Umbilical cord (tissue), 2 donors: ENCODE measurements around the gene NBPF1. TPM values are rescaled to one million over a fixed set of nuclear protein-coding genes. Genes with fewer than 3 reads are reported as not detected.
A peak's percentile ranks its signal among the peaks of the same experiment; 100 is the strongest.
"Not testable (repeated sequence)": the region's sequence is repeated elsewhere in the genome, so short reads cannot be mapped to it uniquely, and the experiment has no call there.

Experiments
- DNase-seq: peaks from one replicate; pipeline ENCODE4 v3.0.0-alpha.2; 2015; ENCODE audit warnings: low spot score
- total RNA-seq: library from RNA; depleted of rRNA; stranded (reverse); fragments of >200 nt; gene quantifications from one replicate; pipeline ENCODE4 v1.2.3, GENCODE V29; 2014; ENCODE audit warnings: low replicate concordance; ENCODE audit not compliant: insufficient read depth

NBPF1 gene
- total RNA-seq, 1 donor from 2014 or later, result 125 TPM

DNA sequence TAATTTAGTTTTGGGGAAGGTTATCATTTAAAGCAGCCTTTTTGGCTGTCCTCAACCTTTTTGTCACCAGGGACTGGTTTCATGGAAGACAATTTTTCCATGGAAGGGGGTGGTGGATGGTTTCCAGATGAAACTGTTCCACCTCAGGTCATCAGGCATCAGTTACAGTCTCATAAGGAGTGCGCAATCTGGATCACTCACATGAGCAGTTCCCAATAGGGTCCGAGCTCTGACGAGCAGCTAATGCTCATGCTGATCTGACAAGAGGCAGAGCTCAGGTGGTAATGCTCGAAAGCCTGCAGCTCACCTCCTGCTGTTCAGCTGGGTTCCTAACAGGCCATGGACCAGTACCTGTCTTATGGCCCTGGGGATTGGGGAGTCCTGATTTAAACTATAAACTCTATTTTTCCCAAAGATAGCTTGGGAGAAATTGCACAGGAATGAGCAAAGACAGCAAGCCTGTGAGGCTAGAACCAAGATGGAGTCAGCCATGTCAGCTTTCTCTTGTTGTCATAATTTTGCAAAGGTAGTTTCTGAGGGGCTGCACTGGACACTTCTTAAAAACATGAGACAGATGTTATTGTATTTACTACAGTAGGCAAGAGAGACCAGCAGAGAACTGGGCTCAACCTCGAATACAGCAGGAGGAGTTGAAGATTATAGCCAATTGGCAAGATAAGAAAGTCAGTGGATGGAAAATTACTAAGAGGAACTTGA, 96.5 kb downstream of the NBPF1 start:
- DNase-seq, result not testable (repeated sequence)

DNA sequence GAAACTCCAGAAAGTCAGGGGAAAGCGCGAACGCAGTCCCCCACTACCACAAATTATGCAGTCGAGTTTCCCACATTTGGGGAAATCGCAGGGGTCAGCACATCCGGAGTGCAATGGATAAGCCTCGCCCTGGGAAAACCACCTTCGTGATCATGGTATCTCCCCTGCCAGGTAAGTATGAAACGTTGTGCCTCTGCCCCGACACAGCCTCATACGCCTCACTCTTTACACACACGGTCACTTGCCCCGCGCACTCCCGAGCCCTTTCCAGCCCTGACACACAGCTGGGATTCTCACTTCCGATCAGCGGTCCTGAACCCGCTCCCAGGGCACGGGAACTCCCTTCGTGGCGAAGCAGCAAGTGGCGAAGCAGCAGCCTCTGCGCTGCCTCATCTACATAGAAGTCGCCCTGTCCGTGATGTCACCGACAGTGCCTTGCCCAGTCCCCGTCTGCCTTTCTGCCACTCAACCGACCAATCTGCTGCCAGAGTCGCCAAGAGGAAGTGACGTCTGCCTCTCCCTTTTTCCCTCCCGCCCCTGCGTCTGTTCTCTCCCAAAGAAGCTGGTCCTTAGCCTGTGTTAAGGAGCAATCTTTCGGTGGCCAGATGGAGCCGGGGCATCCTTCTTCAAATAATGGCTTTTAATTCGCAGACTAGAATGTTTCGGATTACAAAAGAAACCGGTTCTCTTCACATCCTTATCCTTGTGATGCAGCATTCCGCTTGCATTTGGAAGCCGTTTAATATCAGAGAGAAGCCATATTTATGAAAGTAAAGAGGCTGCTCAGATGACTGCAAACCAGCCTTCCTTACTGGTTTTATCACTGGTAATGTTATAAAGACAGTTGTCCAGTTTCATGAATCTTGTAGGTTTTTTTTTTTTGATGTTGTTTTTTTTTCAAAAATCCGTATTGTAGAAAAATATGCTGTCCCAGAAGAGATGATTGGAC, 99.0 kb downstream of the NBPF1 start, which contains the start of gene RNU1-1:
TSS of gene RNU1-1 (minus strand) at position 179 of the 949 bp plus-strand sequence.
- DNase-seq, result peak; percentile 87

DNA sequence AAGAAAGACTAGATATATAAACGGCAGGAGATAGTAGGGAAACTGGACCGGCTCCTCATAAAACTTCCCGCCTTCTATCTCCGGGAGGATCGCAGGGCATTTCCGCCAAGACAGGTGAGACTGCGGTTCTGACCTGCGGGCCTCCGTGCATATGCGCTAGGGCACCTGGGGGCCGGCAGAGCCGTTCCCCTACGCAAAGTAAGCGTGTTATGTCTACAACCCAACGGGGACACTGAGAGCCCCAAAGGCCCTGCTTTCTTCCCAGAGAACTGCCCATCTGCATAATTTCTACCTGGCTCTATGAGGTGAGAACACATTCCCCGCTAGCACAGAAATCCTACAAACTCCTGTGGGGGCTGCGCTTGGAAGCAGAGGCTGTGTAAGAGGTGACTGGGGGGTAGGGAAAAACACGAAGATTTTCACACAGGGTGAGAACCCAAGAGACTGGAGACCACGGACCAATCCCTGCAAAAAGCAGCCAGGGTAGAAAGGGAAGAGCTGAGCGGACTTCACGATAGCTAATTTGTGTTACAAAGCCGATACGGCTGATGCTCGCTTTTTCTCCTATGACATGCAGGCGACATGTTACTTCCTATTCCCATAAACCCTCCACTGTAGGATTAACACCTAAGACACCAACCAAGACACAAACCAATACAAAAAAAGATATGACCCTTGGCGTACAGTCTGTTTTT, 99.8 kb downstream of the NBPF1 start:
- peak; percentile 97 for DNase-seq

DNA sequence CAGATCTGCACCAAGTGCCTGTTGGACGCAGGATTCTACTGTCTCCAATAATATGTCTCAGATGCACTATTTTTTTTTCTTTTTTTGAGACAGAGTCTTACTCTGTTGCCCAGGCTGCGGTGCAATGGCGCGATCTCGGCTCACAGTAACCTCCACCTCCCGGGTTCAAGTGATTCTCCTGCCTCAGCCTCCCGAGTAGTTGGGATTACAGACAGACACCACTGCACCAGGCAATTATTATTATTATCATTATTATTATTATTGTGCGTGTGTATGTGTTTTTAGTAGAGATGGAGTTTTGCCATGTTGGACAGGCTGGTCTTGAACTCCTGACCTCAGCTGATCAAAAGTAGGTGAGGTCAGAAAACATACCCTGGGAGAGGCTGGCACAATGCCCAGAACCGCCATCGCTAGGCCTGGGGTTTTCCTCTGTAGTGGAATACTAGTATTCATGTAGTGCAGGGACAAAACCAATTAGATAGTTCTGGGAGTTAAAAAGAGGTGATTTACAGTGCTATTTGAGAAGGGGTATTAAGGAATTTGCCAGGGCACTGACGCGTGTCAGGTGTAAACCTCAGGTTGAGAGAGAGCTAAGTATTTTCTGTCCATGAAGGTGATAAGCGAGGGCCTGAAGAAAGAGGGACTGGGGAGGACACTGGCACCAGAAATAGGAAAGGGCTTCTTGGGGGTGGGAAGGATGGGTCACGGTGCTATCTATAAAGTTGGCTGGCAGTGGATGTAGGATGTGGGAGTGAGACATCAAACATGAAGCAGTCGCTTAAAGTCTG, 100.5 kb downstream of the NBPF1 start:
- DNase-seq, result not testable (repeated sequence)

Other genes starting within 250 kb of the NBPF1 start
- gene SZRD1, start 246.3 kb downstream of the NBPF1 start, total RNA-seq, result 24.1 TPM
- gene SPATA21, start 176.1 kb downstream of the NBPF1 start, total RNA-seq, result not detected
- gene NECAP2, start 172.8 kb downstream of the NBPF1 start, total RNA-seq, result 51.3 TPM
- under 0.01 TPM for gene RNU1-1, start 99.3 kb downstream of the NBPF1 start, total RNA-seq
- gene RNU1-3, start 53.4 kb upstream of the NBPF1 start, total RNA-seq, result under 0.01 TPM
- under 0.01 TPM for gene RNU1-4, start 127.0 kb upstream of the NBPF1 start, total RNA-seq